Dermis microvascular lymphatic vessel endothelial cell (primary cell): ENCODE results near the gene TPD52L2. TPM values are rescaled to one million over a fixed set of nuclear protein-coding genes. Genes with fewer than 3 reads are reported as not detected.
A peak's percentile ranks its signal among the peaks of the same experiment; 100 is the strongest.
"Not testable (repeated sequence)": the region's sequence is repeated elsewhere in the genome, so short reads cannot be mapped to it uniquely, and the experiment has no call there.

Source experiments
- DNase-seq, 2 donors: peaks; one replicate each; pipeline versions ENCODE4 v3.0.0 to v3.0.0-alpha.2; 2010; ENCODE audit warnings: low read depth in 2 of 2
- total RNA-seq: library from RNA; depleted of rRNA; stranded (reverse); fragments of >200 nt; gene quantifications from 2 replicates; pipeline ENCODE4 v1.2.1, GENCODE V29; 2014

Gene TPD52L2
- total RNA-seq, 1 donor from 2014 or later, result 112 TPM

GRCh38 chr20:63878899-63879663 is 14.0 kb downstream of the TPD52L2 start:
- DNase-seq, result no peak

- DNase-seq, result not testable (repeated sequence)
Measured at GRCh38 chr20:63880901-63881300, 15.8 kb downstream of the TPD52L2 start.

- no peak for DNase-seq
Measured at GRCh38 chr20:63881451-63882226, 16.6 kb downstream of the TPD52L2 start.

DNA sequence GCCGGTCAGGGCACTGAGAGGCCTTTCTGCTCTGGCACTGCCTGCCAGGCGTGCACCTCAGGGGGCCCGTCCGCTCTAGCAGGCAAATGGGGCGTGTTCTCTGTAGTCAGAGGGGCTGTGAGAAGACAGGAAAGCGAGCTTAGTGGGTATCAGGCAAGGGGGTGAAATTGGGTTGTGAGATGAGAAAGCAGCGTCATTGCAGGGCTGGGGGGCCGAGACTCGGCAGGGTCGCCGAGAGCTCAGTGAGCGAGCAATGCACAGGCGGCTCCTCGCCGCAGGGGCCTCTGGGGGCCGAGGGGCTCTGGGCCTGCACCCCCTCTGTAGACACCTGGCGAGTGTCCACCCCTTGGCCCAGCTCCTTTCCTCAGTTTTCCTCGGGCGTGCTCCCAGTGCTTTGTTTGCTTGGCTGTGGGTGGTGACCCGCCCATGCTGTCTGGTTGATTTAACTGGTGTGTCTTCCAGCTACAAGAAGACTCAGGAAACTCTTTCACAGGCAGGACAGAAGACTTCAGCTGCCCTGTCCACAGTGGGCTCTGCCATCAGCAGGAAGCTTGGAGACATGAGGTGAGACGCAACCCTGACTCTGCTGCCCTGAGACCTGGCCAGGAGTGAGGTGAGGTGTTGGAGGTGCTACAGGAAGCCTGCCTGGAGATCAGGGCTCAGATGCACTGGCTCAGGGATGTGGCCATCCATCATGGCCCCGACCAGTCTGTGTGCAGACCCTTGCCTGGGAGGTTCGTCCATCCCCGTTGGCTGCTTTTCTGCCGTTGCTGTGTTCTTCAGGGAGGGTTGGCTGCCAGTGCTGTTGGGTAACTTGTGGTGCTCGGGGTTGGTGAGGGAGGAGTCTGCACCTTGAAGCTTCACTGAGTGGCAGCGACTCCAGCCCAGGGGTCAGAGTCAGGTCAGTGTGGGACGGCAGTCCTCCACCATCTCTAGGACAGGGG is 17.5 kb downstream of the TPD52L2 start:
- no peak for DNase-seq

GRCh38 chr20:63883201-63883593 is 18.1 kb downstream of the TPD52L2 start:
- DNase-seq, result no peak

- no peak for DNase-seq
Measured at GRCh38 chr20:63884506-63885263, 19.6 kb downstream of the TPD52L2 start.

DNA sequence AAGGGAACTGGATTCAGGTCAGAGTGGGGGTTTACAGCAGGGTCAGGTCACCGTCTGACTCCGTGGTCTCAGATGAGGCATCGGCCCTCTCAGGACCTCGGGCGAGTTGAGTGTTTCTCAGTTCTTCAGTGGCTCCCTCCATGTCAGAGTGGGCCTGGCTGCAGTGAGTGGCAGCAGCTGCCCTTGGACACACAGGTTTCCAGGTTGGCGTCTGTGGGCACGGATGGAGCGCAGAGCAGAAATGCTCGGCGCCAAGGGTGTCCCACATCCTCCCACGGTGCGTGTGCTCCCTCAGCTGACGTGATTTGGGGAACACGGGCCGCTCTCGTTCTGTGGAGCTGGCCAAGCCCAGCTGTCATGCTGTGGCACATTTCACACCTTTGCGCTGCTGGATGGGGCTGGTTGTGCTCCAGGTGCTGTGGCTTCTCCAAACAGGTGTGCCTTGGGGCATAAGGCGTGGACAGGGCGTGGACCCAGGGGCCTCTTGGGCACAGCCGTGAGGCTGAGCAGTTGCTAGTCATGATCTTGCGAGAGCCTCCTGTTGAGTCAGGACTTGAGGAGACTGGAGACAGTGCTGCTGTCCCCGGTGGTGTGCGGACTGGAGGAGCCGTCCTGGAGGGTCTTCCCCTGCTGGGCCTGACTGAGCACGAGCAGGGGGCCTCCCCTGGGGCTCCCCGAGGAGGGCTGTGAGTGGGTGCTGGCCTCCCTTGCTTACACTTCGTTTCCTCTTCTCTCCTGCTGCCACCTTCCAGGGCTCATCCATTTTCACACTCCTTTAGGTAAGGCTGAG is 20.4 kb downstream of the TPD52L2 start:
- no peak for DNase-seq

GRCh38 chr20:63886054-63886419 is 21.0 kb downstream of the TPD52L2 start:
- no peak for DNase-seq

DNA sequence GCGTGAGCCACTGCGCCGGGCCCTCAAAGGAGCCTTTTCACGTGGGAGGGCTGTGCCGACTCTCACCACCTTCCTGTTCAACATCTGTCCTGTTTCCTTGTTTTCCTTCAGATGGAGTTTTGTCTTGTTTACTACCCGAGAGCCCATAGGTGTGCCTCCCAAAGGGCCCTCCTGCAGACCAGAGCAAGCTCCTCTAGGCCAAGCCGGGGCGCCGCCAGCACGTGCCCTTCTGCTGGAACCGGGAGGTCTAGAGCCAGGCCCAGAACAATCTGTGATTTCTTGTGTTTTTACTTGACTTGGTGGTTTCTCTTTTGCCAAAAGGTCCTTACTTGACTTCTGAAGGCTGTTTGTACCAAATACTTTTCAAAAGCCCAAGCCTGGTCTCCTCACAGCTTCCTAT is 21.9 kb downstream of the TPD52L2 start:
- no peak for DNase-seq

DNA sequence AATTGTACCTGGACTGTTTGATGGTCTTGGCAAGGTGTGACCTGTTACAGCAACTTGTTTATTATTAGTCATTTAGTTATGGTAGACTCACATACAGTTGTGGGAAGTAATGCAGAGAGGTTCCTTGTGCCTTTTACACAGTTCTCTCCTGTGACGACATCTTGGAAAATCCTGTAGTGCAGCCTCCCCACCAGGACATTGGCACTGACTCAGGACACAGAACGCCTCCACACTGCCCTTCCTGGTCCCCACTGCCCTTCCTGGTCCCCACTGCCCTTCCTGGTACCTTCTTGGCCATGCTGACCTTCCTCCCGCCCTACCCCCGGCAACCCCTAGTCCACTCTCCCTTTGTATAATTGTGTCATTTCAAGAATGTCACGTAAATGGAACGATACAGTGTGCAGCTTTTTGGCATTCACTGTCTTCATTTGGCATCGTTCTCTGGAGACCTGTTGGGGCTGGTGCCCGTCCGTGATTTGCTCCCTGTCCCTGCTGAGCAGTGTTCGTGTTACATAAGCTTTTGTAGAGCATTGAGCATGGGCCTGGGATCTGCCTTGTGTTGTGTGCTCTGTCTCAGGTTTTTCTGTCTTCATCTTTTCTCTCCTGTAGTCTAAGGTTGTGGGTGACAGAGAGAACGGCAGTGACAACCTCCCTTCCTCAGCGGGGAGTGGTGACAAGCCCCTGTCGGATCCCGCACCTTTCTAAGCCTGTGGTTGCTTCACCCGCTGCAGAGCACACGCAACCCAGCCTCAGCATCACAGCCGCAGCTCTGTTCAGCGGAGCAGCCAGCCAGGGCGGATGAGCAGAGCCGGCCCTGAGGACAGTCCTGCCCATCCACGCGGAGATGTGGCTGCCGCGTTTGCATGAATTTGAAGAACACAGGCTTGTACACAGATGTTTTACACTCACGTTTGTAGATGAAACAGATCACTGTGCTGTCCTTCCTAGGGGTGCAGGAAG is 24.5 kb downstream of the TPD52L2 start:
- no peak for DNase-seq

GRCh38 chr20:63890201-63890576 is 25.1 kb downstream of the TPD52L2 start:
- no peak for DNase-seq

DNA sequence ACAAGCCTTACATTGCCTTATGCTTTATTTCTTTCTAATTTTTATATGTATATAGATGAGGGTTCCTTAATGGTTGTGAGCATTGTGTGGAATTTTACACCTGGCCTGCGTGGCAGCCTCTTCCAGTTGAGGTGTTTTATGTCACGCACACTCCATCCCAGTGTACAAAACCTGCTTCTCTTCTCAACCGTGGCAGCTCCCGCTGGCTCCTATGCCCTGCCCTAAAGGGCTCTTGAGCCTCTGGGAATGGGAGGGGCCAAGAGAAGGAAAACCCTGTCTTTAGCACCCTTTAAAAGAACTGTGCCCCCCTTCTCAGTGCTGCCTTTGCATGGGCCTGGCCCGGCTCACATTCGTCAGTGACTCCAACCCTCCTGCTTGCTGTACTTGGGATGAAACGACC is 25.5 kb downstream of the TPD52L2 start:
- no peak for DNase-seq

GRCh38 chr20:63891061-63892002 is 26.3 kb downstream of the TPD52L2 start:
- no peak for DNase-seq

DNA sequence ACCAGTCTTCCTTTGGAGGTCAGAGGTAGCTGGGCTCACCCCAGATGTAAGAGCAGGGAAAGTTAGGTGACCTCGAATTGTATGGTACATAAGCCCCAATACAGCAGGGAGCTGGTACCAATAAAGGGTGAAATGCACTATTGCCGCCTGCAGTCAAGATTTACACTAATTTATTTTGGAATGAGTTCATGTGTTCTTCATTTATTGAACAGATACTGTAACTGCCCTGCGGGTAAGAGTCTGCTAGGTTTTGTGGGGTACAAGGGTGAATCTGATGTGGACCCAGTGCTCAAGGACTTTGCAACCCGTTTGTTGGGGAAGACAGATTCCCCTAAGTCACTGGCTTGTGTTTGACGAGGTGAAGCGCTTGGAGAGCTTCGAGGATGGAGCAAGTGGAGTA is 27.3 kb downstream of the TPD52L2 start:
- no peak for DNase-seq

DNA sequence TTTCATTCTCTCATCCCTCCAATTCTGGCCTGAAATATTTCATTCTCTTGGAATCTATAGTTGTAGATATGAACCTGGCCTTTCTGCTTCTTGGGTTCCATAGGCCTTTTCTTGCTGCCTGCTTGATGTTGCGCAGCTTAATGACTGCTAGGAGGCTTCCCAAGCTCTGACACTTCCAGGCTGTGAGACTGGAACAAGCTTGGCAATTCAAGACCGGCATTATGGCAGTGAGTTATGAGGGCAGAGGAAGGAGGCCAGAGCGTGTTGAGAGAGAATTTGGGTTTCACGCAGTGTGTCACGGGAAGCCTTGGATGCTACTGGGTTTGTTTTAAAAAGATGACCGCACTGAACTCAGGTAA is 28.9 kb downstream of the TPD52L2 start:
- no peak for DNase-seq

- DNase-seq, result peak; percentile 80 to 93
Measured at GRCh38 chr20:63894358-63895201, 29.5 kb downstream of the TPD52L2 start, which contains the start of gene DNAJC5. DNAJC5 (plus strand) TSS chr20:63895126; CDS start chr20:63928346, 33,220 bp downstream.
